H1 (cell line): Measurements from ENCODE around the gene NKAPD1.
"Not testable (repeated sequence)": the region's sequence is repeated elsewhere in the genome, so short reads cannot be mapped to it uniquely, and the experiment has no call there.

Experiments used
- CREB1 ChIP-seq: IDR thresholded peaks from 2 replicates; pipeline ENCODE4 v1.6.1; 2012; ENCODE audit warnings: inconsistent platforms
- EP300 ChIP-seq, 2 experiments: IDR thresholded peaks; 1 replicate in 1 of 2; 2 replicates in 1 of 2; pipeline ENCODE4 v1.6.1; 2011 to 2012; ENCODE audit warnings: low read depth in 2 of 2, low read length in 2 of 2, mild to moderate bottlenecking in 2 of 2, borderline replicate concordance in 1 of 2, inconsistent platforms in 1 of 2, moderate library complexity in 1 of 2
- GABPA ChIP-seq: IDR thresholded peaks from 2 replicates; pipeline ENCODE4 v1.6.1; 2011; ENCODE audit warnings: mild to moderate bottlenecking, low read length, moderate library complexity, borderline replicate concordance; ENCODE audit not compliant: insufficient read depth
- RAD21 ChIP-seq, 2 experiments: IDR thresholded peaks in 1 of 2; conservative IDR thresholded peaks in 1 of 2; 2 replicates each; pipeline ENCODE4 v1.6.1; 2011; ENCODE audit warnings: low read depth in 2 of 2, low read length in 2 of 2, improper control_type of control experiment in 1 of 2, inconsistent platforms in 1 of 2, mild to moderate bottlenecking in 1 of 2, moderate library complexity in 1 of 2
- TCF12 ChIP-seq: IDR thresholded peaks from 2 replicates; pipeline ENCODE4 v1.6.1; 2011; ENCODE audit warnings: low read depth, mild to moderate bottlenecking, low read length
- TF ChIP-seq, protein P1 (sequence below), 3 experiments: IDR thresholded peaks; 1 replicate in 2 of 3; 2 replicates in 1 of 3; pipeline versions ENCODE4 v1.5.1 to v1.6.1; 2011; ENCODE audit warnings: low read length in 3 of 3, mild to moderate bottlenecking in 3 of 3, inconsistent platforms in 2 of 3, low read depth in 1 of 3, moderate library complexity in 1 of 3; ENCODE audit not compliant: insufficient read depth in 1 of 3; ENCODE audit errors: control extremely low read depth in 1 of 3

DNA sequence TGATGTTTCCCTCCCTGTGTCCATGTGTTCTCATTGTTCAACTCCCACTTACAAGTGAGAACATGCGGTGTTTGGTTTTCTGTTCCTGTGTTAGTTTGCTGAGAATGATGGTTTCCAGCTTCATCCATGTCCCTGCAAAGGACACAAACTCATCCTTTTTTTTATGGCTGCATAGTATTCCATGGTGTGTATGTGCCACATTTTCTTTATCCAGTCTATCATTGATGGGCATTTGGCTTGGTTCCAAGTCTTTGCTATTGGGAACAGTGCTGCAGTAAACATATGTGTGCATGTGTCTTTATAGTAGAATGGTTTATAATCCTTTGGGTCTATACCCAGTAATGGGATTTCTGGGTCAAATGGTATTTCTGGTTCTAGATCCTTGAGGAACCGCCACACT is 27.5 kb upstream of the NKAPD1 start:
- TF ChIP-seq CREB1; RAD21 (IDR thresholded peaks at IDR 0.05 in 1 of 2, conservative IDR thresholded peaks at IDR 0.05 in 1 of 2; ENCODE audit: low read depth in 2 of 2, low read length in 2 of 2); GABPA; TCF12; EP300 (IDR thresholded peaks at IDR 0.05; ENCODE audit: borderline replicate concordance in 1 of 2, low read depth in 2 of 2, low read length in 2 of 2): not testable (repeated sequence)
- TF ChIP-seq, protein P1, sequence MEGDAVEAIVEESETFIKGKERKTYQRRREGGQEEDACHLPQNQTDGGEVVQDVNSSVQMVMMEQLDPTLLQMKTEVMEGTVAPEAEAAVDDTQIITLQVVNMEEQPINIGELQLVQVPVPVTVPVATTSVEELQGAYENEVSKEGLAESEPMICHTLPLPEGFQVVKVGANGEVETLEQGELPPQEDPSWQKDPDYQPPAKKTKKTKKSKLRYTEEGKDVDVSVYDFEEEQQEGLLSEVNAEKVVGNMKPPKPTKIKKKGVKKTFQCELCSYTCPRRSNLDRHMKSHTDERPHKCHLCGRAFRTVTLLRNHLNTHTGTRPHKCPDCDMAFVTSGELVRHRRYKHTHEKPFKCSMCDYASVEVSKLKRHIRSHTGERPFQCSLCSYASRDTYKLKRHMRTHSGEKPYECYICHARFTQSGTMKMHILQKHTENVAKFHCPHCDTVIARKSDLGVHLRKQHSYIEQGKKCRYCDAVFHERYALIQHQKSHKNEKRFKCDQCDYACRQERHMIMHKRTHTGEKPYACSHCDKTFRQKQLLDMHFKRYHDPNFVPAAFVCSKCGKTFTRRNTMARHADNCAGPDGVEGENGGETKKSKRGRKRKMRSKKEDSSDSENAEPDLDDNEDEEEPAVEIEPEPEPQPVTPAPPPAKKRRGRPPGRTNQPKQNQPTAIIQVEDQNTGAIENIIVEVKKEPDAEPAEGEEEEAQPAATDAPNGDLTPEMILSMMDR (IDR thresholded peaks at IDR 0.05; ENCODE audit: control extremely low read depth in 1 of 3, insufficient read depth in 1 of 3, low read depth in 1 of 3, low read length in 3 of 3) = not testable (repeated sequence)
